ENCODE data around the gene ERFE. TPM values are rescaled to one million over a fixed set of nuclear protein-coding genes. Genes with fewer than 3 reads are reported as not detected.

ERFE gene
- total RNA-seq, 1 donor from 2014 or later = 1.2 TPM

DNA sequence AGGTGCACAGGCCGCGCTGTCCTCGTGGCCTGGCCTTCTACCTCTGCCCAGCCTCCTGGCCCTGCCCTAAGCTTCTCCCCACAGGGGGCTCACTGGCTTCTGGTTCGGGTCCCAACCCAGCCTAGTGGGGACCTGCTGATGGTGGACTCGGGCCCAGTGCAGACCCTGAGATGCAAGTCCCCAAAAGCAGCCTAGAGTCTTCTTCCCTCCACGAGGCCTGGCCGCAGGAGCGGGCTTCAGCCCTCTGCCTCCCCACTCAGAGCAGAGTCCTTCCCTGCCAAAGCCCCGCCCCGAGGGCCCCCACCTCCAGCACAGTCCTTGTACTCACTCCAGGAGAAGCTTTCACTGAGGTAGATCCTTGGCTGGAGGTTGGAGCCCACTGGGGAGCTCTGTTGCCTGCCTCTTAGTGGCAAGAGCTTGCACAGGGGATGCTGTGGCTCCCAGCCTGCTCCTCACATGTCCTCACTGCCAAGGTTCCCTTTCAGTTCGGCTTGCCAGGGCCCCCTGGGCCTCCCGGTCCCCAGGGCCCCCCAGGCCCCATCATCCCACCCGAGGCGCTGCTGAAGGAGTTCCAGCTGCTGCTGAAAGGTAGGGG is 3.6 kb downstream of the ERFE start:
- Mint-ChIP-seq H3K36me3 (ENCODE audit: unreplicated experiment) (no peaks in the 10 kb centered on the region), H3K4me1 (ENCODE audit: unreplicated experiment) (peaks cover 9% of the 10 kb centered on the region), H3K4me3 (ENCODE audit: unreplicated experiment) (no peak overlapping the region), H3K27ac (ENCODE audit: unreplicated experiment) (no peak overlapping the region), H3K27me3 (ENCODE audit: unreplicated experiment) (no peaks in the 10 kb centered on the region), H3K9me3 (ENCODE audit: unreplicated experiment) (no peaks in the 10 kb centered on the region)
- TF ChIP-seq, protein P1, sequence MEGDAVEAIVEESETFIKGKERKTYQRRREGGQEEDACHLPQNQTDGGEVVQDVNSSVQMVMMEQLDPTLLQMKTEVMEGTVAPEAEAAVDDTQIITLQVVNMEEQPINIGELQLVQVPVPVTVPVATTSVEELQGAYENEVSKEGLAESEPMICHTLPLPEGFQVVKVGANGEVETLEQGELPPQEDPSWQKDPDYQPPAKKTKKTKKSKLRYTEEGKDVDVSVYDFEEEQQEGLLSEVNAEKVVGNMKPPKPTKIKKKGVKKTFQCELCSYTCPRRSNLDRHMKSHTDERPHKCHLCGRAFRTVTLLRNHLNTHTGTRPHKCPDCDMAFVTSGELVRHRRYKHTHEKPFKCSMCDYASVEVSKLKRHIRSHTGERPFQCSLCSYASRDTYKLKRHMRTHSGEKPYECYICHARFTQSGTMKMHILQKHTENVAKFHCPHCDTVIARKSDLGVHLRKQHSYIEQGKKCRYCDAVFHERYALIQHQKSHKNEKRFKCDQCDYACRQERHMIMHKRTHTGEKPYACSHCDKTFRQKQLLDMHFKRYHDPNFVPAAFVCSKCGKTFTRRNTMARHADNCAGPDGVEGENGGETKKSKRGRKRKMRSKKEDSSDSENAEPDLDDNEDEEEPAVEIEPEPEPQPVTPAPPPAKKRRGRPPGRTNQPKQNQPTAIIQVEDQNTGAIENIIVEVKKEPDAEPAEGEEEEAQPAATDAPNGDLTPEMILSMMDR (IDR thresholded peaks at IDR 0.05) = no peak
- no peak for DNase-seq (ENCODE audit: extremely low spot score, unreplicated experiment)

DNA sequence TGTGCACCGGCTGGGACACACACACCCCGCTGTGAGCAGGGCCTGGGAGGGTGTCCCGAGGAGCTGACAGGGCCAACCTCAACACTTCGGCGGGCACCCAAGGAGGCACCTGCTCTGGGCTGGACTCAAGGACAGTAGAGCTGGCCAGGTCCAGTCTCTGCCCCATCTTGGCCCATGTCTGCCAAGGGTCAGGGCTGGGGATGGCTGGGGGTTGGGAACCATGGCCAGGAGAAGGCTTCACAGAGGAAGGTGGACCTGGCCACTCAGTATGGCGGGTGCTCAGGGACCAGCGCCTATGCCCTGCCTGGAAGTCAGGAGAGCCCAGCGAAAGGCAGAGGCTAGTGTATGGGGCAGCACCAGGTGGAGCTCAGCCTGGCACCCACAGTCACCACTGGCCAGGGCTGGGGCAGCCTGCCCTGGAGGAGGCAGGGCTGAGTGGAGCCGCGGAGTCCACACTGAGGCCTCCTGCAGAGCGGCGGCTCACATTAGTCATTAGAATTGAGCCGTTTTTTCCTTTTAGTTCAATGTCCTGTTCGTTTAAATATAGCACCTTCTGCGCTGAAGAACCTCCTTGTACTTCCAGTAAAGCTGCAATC is 4.2 kb downstream of the ERFE start:
- Mint-ChIP-seq H3K9me3 (ENCODE audit: unreplicated experiment) (no peaks in the 10 kb centered on the region), H3K36me3 (ENCODE audit: unreplicated experiment) (no peaks in the 10 kb centered on the region), H3K4me1 (ENCODE audit: unreplicated experiment) (peaks cover 9% of the 10 kb centered on the region), H3K27me3 (ENCODE audit: unreplicated experiment) (no peaks in the 10 kb centered on the region), H3K4me3 (ENCODE audit: unreplicated experiment) (no peak overlapping the region), H3K27ac (ENCODE audit: unreplicated experiment) (no peak overlapping the region)
- DNase-seq (ENCODE audit: extremely low spot score, unreplicated experiment) = no peak
- TF ChIP-seq, protein P1 (IDR thresholded peaks at IDR 0.05) = no peak

DNA sequence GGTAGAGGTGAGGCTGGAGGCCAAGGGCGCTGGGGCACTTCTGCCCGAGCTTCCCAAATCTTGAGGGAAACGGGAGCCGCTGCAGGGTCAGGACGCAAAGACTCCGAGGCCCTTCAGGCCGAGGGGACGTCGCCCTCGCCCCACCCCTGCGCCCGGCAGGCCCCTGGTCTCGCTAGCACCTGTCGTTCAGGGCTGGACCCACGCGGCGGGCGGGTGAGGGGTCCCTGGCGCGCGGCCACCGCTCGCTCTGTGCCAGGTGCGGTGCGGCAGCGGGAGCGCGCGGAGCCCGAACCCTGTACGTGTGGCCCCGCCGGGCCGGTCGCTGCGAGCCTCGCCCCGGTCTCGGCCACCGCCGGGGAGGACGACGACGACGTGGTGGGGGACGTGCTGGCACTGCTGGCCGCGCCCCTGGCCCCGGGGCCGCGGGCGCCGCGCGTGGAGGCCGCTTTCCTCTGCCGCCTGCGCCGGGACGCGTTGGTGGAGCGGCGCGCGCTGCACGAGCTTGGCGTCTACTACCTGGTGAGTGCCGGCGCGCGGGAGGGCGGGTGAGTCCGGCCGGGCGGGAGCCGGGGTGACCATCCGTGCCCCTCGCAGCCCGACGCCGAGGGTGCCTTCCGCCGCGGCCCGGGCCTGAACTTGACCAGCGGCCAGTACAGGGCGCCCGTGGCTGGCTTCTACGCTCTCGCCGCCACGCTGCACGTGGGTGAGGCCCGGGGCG is 4.9 kb downstream of the ERFE start:
- TF ChIP-seq, protein P1 (IDR thresholded peaks at IDR 0.05) = no peak
- DNase-seq (ENCODE audit: extremely low spot score, unreplicated experiment) = no peak
- Mint-ChIP-seq H3K9me3 (ENCODE audit: unreplicated experiment) (no peaks in the 10 kb centered on the region), H3K36me3 (ENCODE audit: unreplicated experiment) (peaks cover 2% of the 10 kb centered on the region), H3K4me1 (ENCODE audit: unreplicated experiment) (peaks cover 11% of the 10 kb centered on the region), H3K27ac (ENCODE audit: unreplicated experiment) (no peak overlapping the region), H3K27me3 (ENCODE audit: unreplicated experiment) (no peaks in the 10 kb centered on the region), H3K4me3 (ENCODE audit: unreplicated experiment) (no peak overlapping the region)

DNA sequence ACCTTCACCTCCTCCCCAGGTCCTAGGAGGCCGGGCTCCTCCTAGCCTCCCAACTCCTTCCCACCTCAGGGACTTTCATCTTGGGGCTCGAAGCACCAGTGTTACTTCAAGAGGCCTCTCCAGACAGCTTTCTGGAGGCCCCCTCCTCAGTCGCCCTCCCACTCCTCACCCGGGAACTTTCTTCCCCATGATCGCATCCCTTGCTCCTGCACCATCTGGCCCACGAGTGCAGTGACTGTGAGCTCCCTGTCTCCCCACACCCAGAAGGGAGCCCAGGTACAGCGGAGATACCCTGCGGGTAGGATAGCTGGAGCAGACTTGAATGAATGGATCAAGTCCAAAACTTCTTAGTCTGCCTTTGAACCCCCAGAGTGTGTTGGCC is 6.1 kb downstream of the ERFE start:
- DNase-seq (ENCODE audit: extremely low spot score, unreplicated experiment) = no peak
- H3K27ac Mint-ChIP-seq (ENCODE audit: unreplicated experiment) = no peak overlapping the region
- TF ChIP-seq, protein P1 (IDR thresholded peaks at IDR 0.05) = no peak
- H3K27me3 Mint-ChIP-seq (ENCODE audit: unreplicated experiment) = no peaks in the 10 kb centered on the region
- H3K36me3 Mint-ChIP-seq (ENCODE audit: unreplicated experiment) = peaks cover 3% of the 10 kb centered on the region
- no peak overlapping the region for H3K4me3 Mint-ChIP-seq (ENCODE audit: unreplicated experiment)
- H3K4me1 Mint-ChIP-seq (ENCODE audit: unreplicated experiment) = peaks cover 18% of the 10 kb centered on the region
- H3K9me3 Mint-ChIP-seq (ENCODE audit: unreplicated experiment) = no peaks in the 10 kb centered on the region

DNA sequence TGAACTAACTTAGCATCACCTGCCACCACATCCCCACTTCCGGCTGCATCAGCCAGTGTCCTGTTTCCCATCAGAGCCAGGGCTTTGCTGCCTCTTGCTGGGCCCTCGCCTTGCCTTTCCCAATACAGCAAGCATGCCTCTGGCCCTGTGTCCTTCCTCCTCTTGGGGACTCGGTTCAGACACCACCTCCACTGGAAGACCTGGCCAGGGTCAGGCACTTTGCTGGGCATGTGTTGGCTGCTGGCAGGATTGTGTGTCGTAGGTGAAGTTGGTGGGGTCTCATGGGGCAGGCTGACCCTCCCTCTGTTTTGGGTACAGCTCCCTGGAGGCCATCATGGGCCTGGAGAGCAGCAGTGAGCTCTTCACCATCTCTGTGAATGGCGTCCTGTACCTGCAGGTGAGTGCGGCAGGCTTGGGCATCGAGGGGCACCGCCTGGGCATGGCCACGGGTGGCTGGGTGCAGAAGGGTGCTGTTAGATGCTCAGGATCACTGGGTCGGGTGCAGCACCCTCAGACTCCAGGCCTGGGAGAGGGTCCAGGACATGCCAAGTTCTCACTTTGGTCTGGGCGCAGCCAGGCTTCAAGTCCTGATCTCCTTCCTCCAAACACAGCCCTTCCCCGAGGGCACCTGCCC is 6.6 kb downstream of the ERFE start:
- Mint-ChIP-seq H3K27me3 (ENCODE audit: unreplicated experiment) (no peaks in the 10 kb centered on the region), H3K4me3 (ENCODE audit: unreplicated experiment) (no peak overlapping the region), H3K9me3 (ENCODE audit: unreplicated experiment) (no peaks in the 10 kb centered on the region), H3K36me3 (ENCODE audit: unreplicated experiment) (peaks cover 6% of the 10 kb centered on the region), H3K27ac (ENCODE audit: unreplicated experiment) (no peak overlapping the region), H3K4me1 (ENCODE audit: unreplicated experiment) (peaks cover 23% of the 10 kb centered on the region)
- DNase-seq (ENCODE audit: extremely low spot score, unreplicated experiment) = no peak
- TF ChIP-seq, protein P1 (IDR thresholded peaks at IDR 0.05) = no peak

All from osteocyte (in vitro differentiated cells).